Gastrocnemius medialis (tissue), 4 donors: ENCODE measurements around the gene MAD1L1. TPM values are rescaled to one million over a fixed set of nuclear protein-coding genes. Genes with fewer than 3 reads are reported as not detected.

Source experiments
- ATAC-seq, 2 donors: fragments of 150-250 bp; one replicate each; pipeline ENCODE4 v1.9.1; 2016
- DNase-seq, 2 donors: peaks; one replicate each; pipeline ENCODE4 v3.0.0-alpha.2; 2019
- H3K27ac ChIP-seq, 4 donors: fragments of 200-600 bp; sonication (generic); 1 replicate in 1 of 4; 2 replicates in 3 of 4; pipeline ENCODE4 v1.5.1; 2016 to 2018; ENCODE audit warnings: mild to moderate bottlenecking in 2 of 4, moderate library complexity in 1 of 4
- H3K27me3 ChIP-seq, 3 donors: fragments of 200-600 bp; sonication (generic) in 2 of 3; 1 replicate in 1 of 3; 2 replicates in 2 of 3; pipeline versions ENCODE4 v1.5.1 to v1.6.0; 2016 to 2019; ENCODE audit warnings: mild to moderate bottlenecking in 1 of 3, moderate library complexity in 1 of 3
- H3K36me3 ChIP-seq, 2 donors: fragments of 200-600 bp; sonication (generic) in 1 of 2; one replicate each; pipeline ENCODE4 v1.5.1; 2017 to 2018
- H3K4me1 ChIP-seq, 2 donors: fragments of 200-600 bp; sonication (generic) in 1 of 2; one replicate each; pipeline ENCODE4 v1.5.1; 2016 to 2017; ENCODE audit warnings: mild to moderate bottlenecking in 2 of 2
- H3K4me3 ChIP-seq, 4 donors: fragments of 200-600 bp; sonication (generic) in 3 of 4; 1 replicate in 1 of 4; 2 replicates in 3 of 4; pipeline ENCODE4 v1.5.1; 2016 to 2019; ENCODE audit warnings: mild to moderate bottlenecking in 2 of 4
- H3K9me3 ChIP-seq, 3 donors: fragments of 200-600 bp; sonication (generic) in 2 of 3; 1 replicate in 1 of 3; 2 replicates in 2 of 3; pipeline ENCODE4 v1.5.1; 2016 to 2019
- POLR2A ChIP-seq, 2 donors: fragments of 450-650 bp; IDR thresholded peaks; one replicate each; pipeline ENCODE4 v1.6.1; 2017; ENCODE audit warnings: antibody characterized with exemption in 2 of 2, mild to moderate bottlenecking in 2 of 2, moderate library complexity in 2 of 2
- in situ Hi-C, 4 donors: fragments of 200-750 bp; cut with MboI; loops; one replicate each; pipeline versions ENCODE4 v1.15.0 to v1.8.0; 2017; ENCODE audit warnings: low sequenced_read_pairs in 4 of 4
- intact Hi-C: fragments of 100-400 bp; cut with DNase I; formaldehyde crosslinking; loops from one replicate; pipeline ENCODE4 v1.15.1; 2023; ENCODE audit warnings: low total_unique reads
- total RNA-seq, 4 donors: library from RNA; depleted of rRNA; stranded (reverse); fragments of >200 nt; gene quantifications; one replicate each; pipeline versions ENCODE4 v1.1.0 to v1.2.3, GENCODE V29; 2016
- TF ChIP-seq, protein P1 (sequence below), 5 experiments: fragments of 450-650 bp in 3 of 5; fragments of 200-600 bp in 2 of 5; sonication (generic) in 2 of 5; IDR thresholded peaks in 4 of 5; conservative IDR thresholded peaks in 1 of 5; 1 replicate in 4 of 5; 2 replicates in 1 of 5; pipeline ENCODE4 v1.5.1; 2016 to 2019; ENCODE audit warnings: antibody characterized with exemption in 5 of 5, mild to moderate bottlenecking in 3 of 5, moderate library complexity in 3 of 5

The MAD1L1 gene
- total RNA-seq, 4 donors from 2014 or later = 19.7 to 32.4 (median 22.7) TPM

GRCh38 chr7:1897861-1898627 is 334.7 kb downstream of the MAD1L1 start:
- intact Hi-C loops = no loop called here
- Histone ChIP-seq H3K9me3 (no peaks in the 10 kb centered on the region), H3K36me3 (no peaks in the 10 kb centered on the region), H3K27ac (no peak overlapping the region), H3K27me3 (no peaks in the 10 kb centered on the region), H3K4me1 (peaks cover 17 to 28% of the 10 kb centered on the region in 2 donors), H3K4me3 (no peak overlapping the region)
- no peak for DNase-seq
- in situ Hi-C loops = no loop called here
- TF ChIP-seq, protein P1, sequence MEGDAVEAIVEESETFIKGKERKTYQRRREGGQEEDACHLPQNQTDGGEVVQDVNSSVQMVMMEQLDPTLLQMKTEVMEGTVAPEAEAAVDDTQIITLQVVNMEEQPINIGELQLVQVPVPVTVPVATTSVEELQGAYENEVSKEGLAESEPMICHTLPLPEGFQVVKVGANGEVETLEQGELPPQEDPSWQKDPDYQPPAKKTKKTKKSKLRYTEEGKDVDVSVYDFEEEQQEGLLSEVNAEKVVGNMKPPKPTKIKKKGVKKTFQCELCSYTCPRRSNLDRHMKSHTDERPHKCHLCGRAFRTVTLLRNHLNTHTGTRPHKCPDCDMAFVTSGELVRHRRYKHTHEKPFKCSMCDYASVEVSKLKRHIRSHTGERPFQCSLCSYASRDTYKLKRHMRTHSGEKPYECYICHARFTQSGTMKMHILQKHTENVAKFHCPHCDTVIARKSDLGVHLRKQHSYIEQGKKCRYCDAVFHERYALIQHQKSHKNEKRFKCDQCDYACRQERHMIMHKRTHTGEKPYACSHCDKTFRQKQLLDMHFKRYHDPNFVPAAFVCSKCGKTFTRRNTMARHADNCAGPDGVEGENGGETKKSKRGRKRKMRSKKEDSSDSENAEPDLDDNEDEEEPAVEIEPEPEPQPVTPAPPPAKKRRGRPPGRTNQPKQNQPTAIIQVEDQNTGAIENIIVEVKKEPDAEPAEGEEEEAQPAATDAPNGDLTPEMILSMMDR (IDR thresholded peaks at IDR 0.05 in 4 of 5, conservative IDR thresholded peaks at IDR 0.05 in 1 of 5) = no peak
- TF ChIP-seq POLR2A (IDR thresholded peaks at IDR 0.05) = no peak
- ATAC-seq = no peak

- DNase-seq = no peak
- intact Hi-C loops = no loop called here
- in situ Hi-C loops = no loop called here
- no peak for TF ChIP-seq POLR2A (IDR thresholded peaks at IDR 0.05)
- TF ChIP-seq, protein P1 (IDR thresholded peaks at IDR 0.05 in 4 of 5, conservative IDR thresholded peaks at IDR 0.05 in 1 of 5) = no peak
- ATAC-seq = no peak
- no peaks in the 10 kb centered on the region for H3K9me3 ChIP-seq
- H3K4me1 ChIP-seq = peaks cover 17 to 28% of the 10 kb centered on the region in 2 donors
- H3K4me3 ChIP-seq = no peak overlapping the region
- no peaks in the 10 kb centered on the region for H3K36me3 ChIP-seq
- H3K27ac ChIP-seq = no peak overlapping the region
- no peaks in the 10 kb centered on the region for H3K27me3 ChIP-seq
These were observed 335.5 kb downstream of the MAD1L1 start for GRCh38 chr7:1897076-1897860.

GRCh38 chr7:1895664-1896515 is 336.9 kb downstream of the MAD1L1 start:
- Histone ChIP-seq H3K4me1 (peaks cover 17 to 28% of the 10 kb centered on the region in 2 donors), H3K36me3 (no peaks in the 10 kb centered on the region), H3K27me3 (no peaks in the 10 kb centered on the region), H3K9me3 (no peaks in the 10 kb centered on the region), H3K4me3 (no peak overlapping the region), H3K27ac (peak overlapping the region in 3 of 4 donors; percentile 38 to 64 (median 44))
- in situ Hi-C loops = no loop called here
- TF ChIP-seq, protein P1 (IDR thresholded peaks at IDR 0.05 in 4 of 5, conservative IDR thresholded peaks at IDR 0.05 in 1 of 5) = no peak
- no peak for TF ChIP-seq POLR2A (IDR thresholded peaks at IDR 0.05)
- intact Hi-C loops = no loop called here
- peak; percentile 41 to 76 for DNase-seq
- ATAC-seq = peak; percentile 83 to 87

DNA sequence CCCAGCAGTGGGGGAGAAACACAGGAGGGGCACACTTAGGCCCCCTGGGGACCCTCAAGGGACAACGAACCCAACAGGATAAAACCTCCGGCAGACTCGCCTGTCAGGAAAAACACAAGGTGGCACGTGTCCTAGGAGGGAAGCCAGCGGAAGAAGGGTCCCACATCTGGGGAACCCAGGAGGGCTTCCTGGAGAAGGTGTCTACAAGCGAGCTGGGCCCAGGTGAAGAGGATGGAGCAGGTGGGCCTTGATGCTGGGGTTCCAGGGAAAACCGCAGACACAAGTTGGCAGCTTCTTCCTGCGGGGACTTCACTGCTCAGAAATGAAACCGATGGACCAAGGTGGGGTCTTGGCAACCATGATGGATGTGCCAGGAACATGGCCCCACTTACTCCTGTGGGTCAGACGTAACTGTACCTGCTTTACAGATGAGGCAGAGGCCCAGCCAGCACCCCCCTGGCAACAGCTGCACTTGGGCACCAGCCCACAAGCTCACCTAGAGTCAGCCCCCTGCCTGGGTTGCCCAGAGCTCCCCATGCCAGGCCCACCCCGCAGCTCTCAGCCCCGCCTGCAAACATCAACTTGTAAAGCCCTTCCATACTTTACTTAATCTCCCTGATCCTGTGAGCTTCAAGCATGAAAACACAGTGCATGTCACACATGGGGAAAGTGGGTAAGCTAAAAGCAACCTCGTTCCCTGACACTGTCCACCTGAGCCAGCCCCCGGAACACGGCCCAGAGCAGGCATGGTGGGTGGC is 337.7 kb downstream of the MAD1L1 start:
- TF ChIP-seq, protein P1 (IDR thresholded peaks at IDR 0.05 in 4 of 5, conservative IDR thresholded peaks at IDR 0.05 in 1 of 5) = no peak
- TF ChIP-seq POLR2A (IDR thresholded peaks at IDR 0.05) = no peak
- Histone ChIP-seq H3K4me3 (no peak overlapping the region), H3K36me3 (no peaks in the 10 kb centered on the region), H3K27me3 (no peaks in the 10 kb centered on the region), H3K9me3 (no peaks in the 10 kb centered on the region), H3K27ac (peak overlapping the region in 3 of 4 donors; percentile 38 to 64 (median 44)), H3K4me1 (peaks cover 17 to 28% of the 10 kb centered on the region in 2 donors)
- in situ Hi-C loops (no loop called here), intact Hi-C loops (no loop called here)
- no peak for DNase-seq
- no peak for ATAC-seq
